MM.1S (cell line): ENCODE results near the gene MAGI2.

Source experiments
- DNase-seq: peaks from one replicate; pipeline ENCODE4 v3.0.0-alpha.2; 2015
- H2AFZ ChIP-seq: fragments of 300-600 bp; sonication (generic); 2 replicates; pipeline ENCODE4 v1.6.0; 2016; ENCODE audit warnings: antibody characterized with exemption, low read length
- H3F3A ChIP-seq: fragments of 300-600 bp; sonication (generic); 2 replicates; pipeline ENCODE4 v1.6.1; 2016; ENCODE audit warnings: mild to moderate bottlenecking, antibody characterized with exemption, low read length, moderate library complexity, mixed read lengths; ENCODE audit not compliant: insufficient read depth
- H3K27ac ChIP-seq: fragments of 300-600 bp; sonication (generic); 2 replicates; pipeline ENCODE4 v1.5.1; 2016; ENCODE audit warnings: mild to moderate bottlenecking, low read length
- H3K27me3 ChIP-seq: fragments of 300-600 bp; sonication (generic); replicated peaks from 2 replicates; pipeline ENCODE4 v1.6.0; 2016; ENCODE audit warnings: low read length; ENCODE audit not compliant: insufficient read depth
- H3K36me3 ChIP-seq: fragments of 300-600 bp; sonication (generic); replicated peaks from 2 replicates; pipeline ENCODE4 v1.6.1; 2016; ENCODE audit warnings: mild to moderate bottlenecking, low read length, mixed read lengths; ENCODE audit not compliant: insufficient read depth
- H3K4me1 ChIP-seq: fragments of 300-600 bp; sonication (generic); 2 replicates; pipeline ENCODE4 v1.6.1; 2016; ENCODE audit warnings: low read length, mixed read lengths
- H3K4me2 ChIP-seq: fragments of 300-600 bp; sonication (generic); 2 replicates; pipeline ENCODE4 v1.6.0; 2016; ENCODE audit warnings: low read depth, low read length
- H3K4me3 ChIP-seq: fragments of 300-600 bp; sonication (generic); 2 replicates; pipeline ENCODE4 v1.5.1; 2016; ENCODE audit warnings: low read length, mixed read lengths
- H3K79me2 ChIP-seq: fragments of 300-600 bp; sonication (generic); 2 replicates; pipeline ENCODE4 v1.6.1; 2016; ENCODE audit warnings: mixed run types, low read length, mixed read lengths
- H3K9ac ChIP-seq: fragments of 300-600 bp; sonication (generic); 2 replicates; pipeline ENCODE4 v1.6.1; 2016; ENCODE audit warnings: low read length, mixed read lengths
- H3K9me2 ChIP-seq: fragments of 300-600 bp; sonication (generic); replicated peaks from 2 replicates; pipeline ENCODE4 v1.6.1; 2016; ENCODE audit warnings: mild to moderate bottlenecking, low read length, mixed read lengths; ENCODE audit not compliant: insufficient read depth
- H3K9me3 ChIP-seq: fragments of 300-600 bp; sonication (generic); replicated peaks from 2 replicates; pipeline ENCODE4 v1.6.1; 2016; ENCODE audit warnings: mild to moderate bottlenecking, low read length, mixed read lengths; ENCODE audit not compliant: insufficient read depth
- H4K20me1 ChIP-seq: fragments of 300-600 bp; sonication (generic); 2 replicates; pipeline ENCODE4 v1.6.1; 2016; ENCODE audit warnings: mild to moderate bottlenecking, low read length, moderate library complexity, mixed read lengths; ENCODE audit not compliant: insufficient read depth
- EZH2 ChIP-seq: fragments of 300-600 bp; sonication (generic); optimal IDR thresholded peaks from 2 replicates; pipeline ENCODE3; 2017; ENCODE audit warnings: low read depth, mild to moderate bottlenecking, antibody characterized with exemption, low read length, mixed read lengths
- EZH2phosphoT487 ChIP-seq: fragments of 300-600 bp; sonication (generic); IDR thresholded peaks from 2 replicates; pipeline ENCODE4 v1.6.1; 2018; ENCODE audit warnings: antibody characterized with exemption, low read length
- TF ChIP-seq, protein P1 (sequence below): fragments of 300-600 bp; sonication (generic); IDR thresholded peaks from 2 replicates; pipeline ENCODE4 v1.5.1; 2016; ENCODE audit warnings: antibody characterized with exemption, low read length, mixed read lengths

Gene MAGI2

DNA sequence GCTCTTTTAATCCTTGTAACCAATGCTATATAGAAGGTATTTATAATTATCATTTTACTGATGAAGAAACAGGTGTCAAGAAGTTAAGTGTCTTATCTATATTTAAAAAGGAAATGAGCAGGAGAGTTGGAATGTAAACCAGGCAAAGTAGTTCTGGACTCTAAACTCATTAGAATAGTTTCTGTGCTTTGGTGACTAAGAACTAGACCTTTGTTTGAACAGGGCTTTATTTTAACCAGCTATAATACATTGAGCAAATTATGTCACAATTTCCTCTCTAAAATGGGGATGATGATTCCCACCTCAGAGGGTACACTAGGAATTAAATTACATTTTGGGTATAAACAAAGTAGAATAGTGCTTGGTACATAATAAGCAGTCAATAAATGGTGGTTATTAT is 236.0 kb downstream of the MAGI2 start:
- Histone ChIP-seq H3K4me2 (no peak overlapping the region), H3K36me3 (no peaks in the 10 kb centered on the region), H3K9me2 (no peaks in the 10 kb centered on the region), H3F3A (no peaks in the 10 kb centered on the region; the same call in 1 of the 2 replicates), H3K79me2 (no peaks in the 10 kb centered on the region), H4K20me1 (no peaks in the 10 kb centered on the region), H3K9me3 (no peaks in the 10 kb centered on the region), H3K27me3 (no peaks in the 10 kb centered on the region), H3K4me1 (peaks cover 11% of the 10 kb centered on the region), H3K9ac (no peak overlapping the region), H3K27ac (no peak overlapping the region), H3K4me3 (no peak overlapping the region), H2AFZ (no peak overlapping the region)
- no peak for TF ChIP-seq EZH2
- no peak for TF ChIP-seq EZH2phosphoT487
- TF ChIP-seq, protein P1, sequence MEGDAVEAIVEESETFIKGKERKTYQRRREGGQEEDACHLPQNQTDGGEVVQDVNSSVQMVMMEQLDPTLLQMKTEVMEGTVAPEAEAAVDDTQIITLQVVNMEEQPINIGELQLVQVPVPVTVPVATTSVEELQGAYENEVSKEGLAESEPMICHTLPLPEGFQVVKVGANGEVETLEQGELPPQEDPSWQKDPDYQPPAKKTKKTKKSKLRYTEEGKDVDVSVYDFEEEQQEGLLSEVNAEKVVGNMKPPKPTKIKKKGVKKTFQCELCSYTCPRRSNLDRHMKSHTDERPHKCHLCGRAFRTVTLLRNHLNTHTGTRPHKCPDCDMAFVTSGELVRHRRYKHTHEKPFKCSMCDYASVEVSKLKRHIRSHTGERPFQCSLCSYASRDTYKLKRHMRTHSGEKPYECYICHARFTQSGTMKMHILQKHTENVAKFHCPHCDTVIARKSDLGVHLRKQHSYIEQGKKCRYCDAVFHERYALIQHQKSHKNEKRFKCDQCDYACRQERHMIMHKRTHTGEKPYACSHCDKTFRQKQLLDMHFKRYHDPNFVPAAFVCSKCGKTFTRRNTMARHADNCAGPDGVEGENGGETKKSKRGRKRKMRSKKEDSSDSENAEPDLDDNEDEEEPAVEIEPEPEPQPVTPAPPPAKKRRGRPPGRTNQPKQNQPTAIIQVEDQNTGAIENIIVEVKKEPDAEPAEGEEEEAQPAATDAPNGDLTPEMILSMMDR, result no peak
- DNase-seq, result no peak

DNA sequence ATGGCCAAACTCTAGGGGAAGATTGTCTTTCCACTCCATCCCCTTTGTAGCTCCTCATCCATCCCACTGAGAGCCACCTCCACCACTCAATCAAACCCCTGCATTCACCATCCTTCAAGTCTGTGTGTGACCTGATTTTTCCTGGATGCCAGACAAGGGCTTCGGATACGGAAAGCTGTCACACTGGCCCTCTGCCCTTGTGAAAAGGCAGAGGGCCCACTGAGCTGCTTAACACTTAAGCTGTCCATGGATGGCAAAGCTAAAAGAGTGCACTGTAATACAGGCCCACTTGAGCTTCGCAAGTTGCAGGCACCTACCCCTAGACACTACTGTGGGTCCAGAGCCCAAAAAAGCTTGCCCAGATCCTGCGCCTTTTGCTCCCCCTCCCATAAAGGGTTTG is 237.2 kb downstream of the MAGI2 start:
- TF ChIP-seq EZH2 (no peak), EZH2phosphoT487 (no peak)
- TF ChIP-seq, protein P1, result no peak
- Histone ChIP-seq H3K4me1 (peaks cover 7% of the 10 kb centered on the region), H3K27ac (no peak overlapping the region), H3K4me2 (no peak overlapping the region), H3K27me3 (no peaks in the 10 kb centered on the region), H3F3A (no peaks in the 10 kb centered on the region; the same call in 1 of the 2 replicates), H4K20me1 (no peaks in the 10 kb centered on the region), H2AFZ (no peak overlapping the region), H3K79me2 (no peaks in the 10 kb centered on the region), H3K9ac (no peak overlapping the region), H3K4me3 (no peak overlapping the region), H3K9me2 (no peaks in the 10 kb centered on the region), H3K9me3 (no peaks in the 10 kb centered on the region), H3K36me3 (no peaks in the 10 kb centered on the region)
- DNase-seq, result no peak

DNA sequence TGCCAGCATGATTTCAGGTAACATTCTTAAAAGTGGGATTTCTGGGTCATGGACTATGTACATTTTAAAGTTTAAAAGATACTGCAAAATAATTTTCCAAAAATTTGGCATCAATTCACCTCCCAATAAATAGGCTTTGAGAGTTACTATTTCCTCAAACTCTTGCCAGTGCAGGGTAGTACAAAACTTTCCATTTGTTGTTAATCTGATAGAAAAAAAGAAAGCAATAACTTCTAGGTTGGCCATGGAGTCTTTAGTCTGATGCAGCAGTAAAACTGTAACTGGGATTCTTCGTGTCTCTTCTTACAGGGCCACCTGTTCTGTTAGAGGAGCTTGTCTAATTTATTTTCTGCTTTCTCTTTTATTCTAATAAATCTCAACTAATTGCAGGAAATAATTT is 241.1 kb downstream of the MAGI2 start:
- no peak overlapping the region for H3K4me2 ChIP-seq
- H3K9ac ChIP-seq, result no peak overlapping the region
- H3K9me2 ChIP-seq, result no peaks in the 10 kb centered on the region
- no peaks in the 10 kb centered on the region for H3K9me3 ChIP-seq
- no peaks in the 10 kb centered on the region for H4K20me1 ChIP-seq
- no peaks in the 10 kb centered on the region for H3K4me1 ChIP-seq
- no peaks in the 10 kb centered on the region for H3K79me2 ChIP-seq
- no peak overlapping the region for H2AFZ ChIP-seq
- no peak overlapping the region for H3K27ac ChIP-seq
- no peak overlapping the region for H3K4me3 ChIP-seq
- DNase-seq, result no peak
- H3F3A ChIP-seq, result no peaks in the 10 kb centered on the region
- TF ChIP-seq EZH2 (no peak), EZH2phosphoT487 (no peak)
- TF ChIP-seq, protein P1, result no peak
- H3K27me3 ChIP-seq, result no peaks in the 10 kb centered on the region
- no peaks in the 10 kb centered on the region for H3K36me3 ChIP-seq
